COR-L47 (cell line): ENCODE data around the gene MBNL1.
A peak's percentile ranks its signal among the peaks of the same experiment; 100 is the strongest.
"Not testable (repeated sequence)": the region's sequence is repeated elsewhere in the genome, so short reads cannot be mapped to it uniquely, and the experiment has no call there.

Source experiments
- DNase-seq: peaks from one replicate; lab custom pipeline; 2025; lab: John Stamatoyannopoulos, UW

The MBNL1 gene

DNA sequence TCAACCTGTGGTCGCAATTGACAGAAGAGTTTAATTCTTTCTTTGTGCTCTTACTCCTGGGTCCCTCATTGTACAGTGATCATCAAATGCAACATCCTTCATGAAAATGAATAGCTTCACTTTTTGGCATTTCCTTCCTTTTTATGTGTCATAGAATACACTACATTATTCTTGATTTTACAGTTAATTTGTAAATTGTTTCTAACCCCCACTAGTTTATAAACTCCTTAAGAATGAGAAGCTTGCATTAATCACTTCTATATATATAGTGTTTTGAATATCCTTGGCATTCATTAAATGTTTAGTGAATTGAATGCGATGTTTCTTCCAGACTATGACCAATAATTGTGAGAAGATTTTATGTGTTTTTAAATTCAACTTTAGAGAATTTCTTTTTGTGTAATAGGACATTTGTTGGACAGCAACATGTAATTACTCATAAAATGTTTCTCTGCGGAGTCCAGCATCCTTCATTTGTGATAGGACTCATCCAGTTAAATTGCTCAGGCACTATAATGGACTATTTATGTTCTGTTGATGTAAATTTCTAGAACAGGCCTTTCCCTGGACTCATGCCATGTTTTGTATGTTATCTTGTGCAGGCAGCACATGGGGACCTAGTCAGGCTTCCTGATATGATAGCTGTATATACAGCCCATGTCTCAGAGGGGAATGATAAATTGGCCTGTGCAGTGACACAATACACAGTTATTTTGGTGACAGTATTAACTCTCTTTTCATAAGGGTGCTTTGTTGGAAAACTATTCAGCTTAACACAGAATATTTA, 51.3 kb downstream of the MBNL1 start:
- peak; percentile 25 for DNase-seq

DNA sequence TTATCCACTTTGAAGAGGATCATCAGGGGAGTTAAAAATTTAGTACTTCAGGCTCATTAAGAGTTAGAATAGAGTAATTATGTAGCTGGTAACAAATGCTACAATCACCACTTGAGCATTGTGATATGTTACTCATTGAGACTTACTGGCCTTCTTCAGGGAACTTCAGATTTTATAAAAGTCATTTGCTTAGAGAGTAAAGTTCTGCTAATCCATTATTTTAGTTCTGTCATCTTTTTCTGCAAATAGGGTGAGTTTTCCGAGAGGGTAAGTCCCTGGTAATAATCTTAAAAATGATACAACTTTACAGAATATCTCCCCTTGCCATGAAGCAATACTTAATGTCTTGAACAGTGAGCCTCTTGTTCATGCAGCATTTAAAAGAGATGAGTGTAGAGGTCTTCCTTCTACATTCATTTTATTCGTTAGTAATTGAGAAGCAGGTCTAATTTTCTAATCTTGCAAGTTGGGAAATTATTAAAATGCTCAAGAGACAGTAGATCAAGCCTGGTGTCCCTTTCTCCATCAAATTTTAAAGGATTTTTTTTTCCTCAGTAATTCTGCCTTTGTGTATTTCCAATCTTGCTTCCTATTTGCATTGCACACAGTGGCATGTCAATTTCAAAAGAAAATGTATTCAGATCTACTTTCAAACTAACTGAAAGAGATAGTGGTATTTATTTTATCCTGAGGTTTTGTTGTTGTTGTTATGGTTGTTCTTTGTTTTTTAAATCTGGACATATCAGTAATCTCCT, 52.6 kb downstream of the MBNL1 start:
- no peak for DNase-seq

DNA sequence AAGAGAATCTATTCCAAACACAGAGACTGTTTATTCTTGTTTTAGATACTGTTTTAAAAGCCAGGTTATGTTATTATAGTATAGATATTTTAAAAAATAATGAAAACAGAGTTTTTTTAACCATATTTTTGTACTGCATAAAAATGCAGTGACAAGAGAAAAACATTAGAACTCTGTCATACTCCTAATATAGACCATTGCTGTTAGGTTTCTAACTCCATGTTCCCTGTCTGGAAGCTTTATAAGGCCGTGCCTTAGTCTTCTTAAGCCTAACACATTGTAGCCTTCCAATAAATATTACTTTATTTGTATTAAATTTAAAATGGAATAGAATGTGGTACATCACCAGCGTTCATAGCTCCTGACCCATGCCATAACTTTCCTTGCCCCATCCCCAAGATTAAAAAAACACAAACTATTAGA, 53.2 kb downstream of the MBNL1 start:
- no peak for DNase-seq

DNA sequence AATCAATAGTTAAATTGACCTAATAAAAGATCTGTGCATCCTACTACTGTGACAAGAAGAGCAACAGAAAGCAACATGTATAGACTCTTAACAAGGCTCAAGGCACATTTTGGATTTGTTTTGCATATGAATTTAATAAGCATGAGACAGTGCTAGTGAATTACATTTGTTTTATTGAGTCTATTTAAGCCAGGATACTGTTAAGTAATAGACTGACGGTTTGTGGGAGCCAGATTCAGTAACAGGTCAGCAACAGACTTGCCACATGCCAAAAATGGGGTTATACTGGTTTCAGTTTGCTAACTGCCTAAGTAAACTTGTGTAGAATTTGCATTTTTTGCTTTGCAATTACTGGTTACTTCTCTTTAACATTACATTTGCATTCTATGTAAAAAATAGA, 54.0 kb downstream of the MBNL1 start:
- DNase-seq, result no peak

DNA sequence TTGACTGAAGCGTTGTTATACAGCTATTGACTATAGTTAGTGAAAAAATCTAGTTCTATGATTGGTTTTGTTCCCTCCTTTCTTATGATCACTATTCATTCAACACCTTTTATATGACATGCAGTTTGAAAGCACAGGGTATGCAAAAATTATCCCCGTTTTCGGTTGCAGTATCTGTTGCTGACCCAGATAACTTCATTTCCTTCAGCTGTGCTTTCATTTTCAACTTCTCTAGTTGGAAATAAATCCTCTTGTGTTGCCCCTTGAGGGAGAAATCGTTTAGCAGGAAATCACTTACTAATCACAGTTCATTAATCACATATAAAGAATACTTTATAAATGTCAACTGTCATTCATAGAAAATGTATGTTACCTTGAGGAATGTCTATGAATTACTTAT, 55.1 kb downstream of the MBNL1 start:
- DNase-seq, result no peak

DNA sequence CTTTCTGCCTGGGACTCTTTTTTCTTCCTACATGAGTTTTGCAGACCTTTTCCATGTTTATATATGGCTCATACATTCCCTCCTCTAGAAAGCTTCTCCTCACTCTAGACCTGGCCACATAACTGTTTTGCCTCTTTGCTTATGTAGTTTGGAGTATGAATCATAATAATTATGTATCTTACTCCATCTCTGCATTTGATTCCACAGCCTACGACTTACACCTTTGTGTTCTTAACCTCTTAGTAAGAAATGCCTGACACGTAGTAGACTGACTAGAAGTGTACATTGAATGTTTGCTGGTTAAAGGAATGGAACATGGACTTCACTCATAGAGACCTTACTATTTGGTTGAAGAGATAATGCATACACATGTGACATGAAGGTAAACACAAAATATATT, 56.4 kb downstream of the MBNL1 start:
- DNase-seq, result no peak

DNA sequence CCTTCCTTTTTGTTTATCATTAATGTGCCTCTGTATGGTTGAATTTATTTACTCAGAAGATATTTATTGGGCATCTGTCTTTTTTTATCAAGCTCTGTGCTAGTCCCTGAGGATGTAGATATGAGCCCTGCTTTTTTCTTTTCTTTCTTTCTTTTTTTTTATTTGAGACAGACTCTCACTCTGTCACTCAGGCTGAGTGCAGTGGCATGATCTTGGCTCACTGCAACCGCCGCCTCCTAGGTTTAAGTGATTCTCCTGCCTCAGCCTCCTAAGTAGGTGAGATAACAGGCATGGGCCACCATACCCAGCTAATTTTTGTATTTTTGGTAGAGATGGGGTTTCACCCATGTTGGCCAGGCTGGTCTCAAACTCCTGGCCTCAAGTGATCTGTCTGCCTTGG, 58.5 kb downstream of the MBNL1 start:
- DNase-seq, result no peak

DNA sequence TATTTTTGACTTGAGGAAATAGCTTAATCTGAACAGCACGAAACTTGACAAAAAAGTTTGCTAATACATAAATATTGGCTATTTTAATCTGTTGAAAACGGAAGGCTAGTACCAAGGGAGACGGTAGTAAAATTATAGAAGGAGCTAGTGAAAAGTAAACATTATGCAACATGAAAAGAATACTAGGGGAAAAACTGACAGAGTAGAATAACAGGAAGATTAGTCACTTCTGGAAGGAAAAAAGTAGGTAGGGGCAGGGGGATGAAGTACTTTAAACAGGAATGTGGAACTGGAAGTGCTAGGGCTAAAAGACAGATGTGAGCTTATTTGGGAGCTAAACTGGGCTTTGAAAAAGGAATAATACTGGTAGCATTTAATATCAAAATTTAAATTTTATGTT, 60.1 kb downstream of the MBNL1 start:
- no peak for DNase-seq

DNA sequence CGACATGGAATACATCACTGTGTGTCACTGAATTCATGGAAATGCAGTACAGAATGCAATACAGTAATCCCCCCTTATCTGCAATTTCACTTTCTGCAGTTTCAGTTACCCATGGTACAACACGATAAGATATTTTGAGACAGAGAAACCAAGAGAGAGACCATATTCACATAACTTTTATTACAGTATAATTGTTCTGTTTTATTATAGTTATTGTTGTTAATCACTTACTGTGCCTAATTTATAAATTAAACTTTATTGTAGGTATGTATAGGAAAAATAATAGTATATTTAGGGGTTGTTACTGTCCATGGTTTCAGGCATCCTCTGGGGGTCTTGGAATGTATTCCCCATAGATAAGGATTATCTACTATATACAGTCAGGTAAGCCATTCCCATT, 61.8 kb downstream of the MBNL1 start:
- DNase-seq, result no peak

DNA sequence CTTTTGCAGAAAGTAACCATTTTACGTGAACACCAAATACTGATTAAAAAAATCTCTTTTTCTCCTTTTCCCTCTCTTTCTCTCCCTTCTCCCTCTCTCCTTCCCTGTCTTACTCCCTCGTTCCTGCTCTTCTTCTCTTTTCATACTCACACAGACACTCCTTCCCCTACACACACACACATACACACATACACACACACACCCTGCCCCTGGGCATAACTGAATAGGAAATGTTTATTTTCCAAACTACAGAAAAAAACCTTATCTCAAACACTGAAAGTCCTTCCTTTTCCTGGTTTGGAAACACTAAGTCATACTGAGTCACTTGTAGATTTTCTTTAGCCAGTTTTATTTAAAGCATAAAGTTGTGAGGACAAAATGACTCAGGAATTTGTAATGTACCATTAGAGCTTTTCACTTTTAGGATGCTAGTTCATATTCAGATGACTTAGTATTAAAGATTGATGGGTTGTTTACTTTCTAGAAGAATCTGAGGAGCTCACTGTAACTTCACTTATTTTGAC, 62.4 kb downstream of the MBNL1 start:
- no peak for DNase-seq

DNA sequence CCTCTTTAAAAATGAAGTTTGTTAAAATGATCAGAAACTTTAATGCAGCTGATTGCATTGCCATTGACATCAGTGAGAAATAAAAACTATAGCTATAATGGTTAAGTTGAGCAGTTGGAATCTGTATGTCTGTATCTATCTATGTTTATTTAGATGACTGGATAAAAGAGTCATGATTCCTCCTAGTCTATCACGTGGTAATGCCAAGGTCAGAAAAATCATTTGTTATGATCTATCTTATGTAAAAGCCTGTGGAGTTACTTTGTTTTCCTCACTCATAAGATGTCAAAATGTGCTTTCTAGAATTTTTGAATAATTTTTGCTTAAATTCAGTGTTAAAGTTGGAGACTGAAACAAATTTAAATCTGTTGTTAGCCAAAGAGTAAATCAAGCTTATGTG, 63.3 kb downstream of the MBNL1 start:
- DNase-seq, result no peak

DNA sequence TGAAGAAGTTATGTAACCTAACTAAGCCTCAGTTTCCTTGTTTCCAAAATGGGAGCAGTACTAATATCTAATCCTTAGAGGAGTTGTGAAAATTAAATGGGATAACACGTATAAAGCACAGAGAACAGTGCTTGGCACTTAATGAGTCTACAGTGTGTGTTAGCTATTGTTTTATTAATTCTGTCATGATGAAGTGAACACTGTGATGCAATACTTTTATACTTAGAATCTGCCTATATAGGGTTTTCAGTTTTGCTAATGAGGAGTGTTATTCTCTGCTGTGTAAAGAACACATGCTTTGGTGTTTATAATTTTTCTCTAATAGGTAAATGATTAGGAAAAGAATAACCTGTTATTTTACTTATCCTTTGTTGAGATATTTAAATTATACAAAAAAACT, 65.2 kb downstream of the MBNL1 start:
- no peak for DNase-seq

DNA sequence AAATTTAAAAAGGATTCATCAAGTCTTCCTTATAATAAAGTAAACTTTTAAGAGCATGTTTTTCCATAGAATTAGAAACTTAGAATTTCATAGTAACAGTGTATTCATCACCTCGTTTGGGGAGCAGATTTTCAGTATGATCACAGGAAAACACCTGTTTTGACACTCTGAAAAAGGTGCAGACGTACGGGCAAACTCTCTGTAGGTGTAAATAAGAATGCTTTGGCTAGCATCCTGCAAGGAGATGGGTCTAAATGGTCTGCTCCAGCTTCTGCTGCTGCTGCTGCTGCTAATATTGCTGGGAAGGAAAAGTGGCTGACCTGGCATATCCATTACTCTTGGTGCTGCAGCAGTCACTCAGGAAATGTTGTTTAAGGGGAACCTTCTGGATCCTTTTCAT, 66.0 kb downstream of the MBNL1 start:
- no peak for DNase-seq

DNA sequence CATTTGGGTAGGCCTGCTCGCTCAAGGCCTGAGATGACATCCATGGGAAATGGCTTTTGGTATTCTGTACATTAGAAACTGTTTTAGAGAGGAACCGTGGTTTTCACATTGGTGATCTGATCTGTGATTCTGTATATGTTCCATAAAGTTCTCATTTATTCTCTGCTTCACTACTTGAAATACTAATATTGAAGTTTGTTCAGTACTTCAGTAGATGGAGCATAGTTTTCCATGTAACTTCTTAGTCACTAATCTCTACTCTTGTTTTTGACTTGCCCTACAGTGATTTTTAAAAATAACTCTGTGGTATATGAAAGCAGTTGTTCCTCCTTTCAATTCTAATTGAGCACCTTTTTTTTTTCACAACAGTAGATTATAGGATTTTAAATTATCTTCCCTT, 66.5 kb downstream of the MBNL1 start:
- DNase-seq, result no peak

DNA sequence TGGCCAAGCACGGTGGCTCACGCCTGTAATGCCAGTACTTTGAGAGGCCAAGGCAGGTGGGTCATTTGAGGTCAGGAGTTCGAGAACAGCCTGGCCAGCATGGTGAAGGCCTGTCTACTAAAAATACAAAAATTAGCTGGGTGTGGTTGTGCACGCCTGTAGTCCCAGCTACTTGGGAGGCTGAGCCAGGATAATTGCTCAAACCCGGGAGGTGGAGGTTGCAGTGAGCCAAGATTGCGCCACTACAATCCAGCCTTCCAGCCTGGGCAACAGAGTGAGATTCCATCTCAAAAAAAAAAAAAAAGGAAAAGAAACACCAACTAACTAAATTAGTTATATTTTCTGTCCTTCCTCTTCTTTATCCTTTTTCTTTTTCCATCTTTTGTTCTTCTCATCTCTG, 68.6 kb downstream of the MBNL1 start:
- DNase-seq, result not testable (repeated sequence)

DNA sequence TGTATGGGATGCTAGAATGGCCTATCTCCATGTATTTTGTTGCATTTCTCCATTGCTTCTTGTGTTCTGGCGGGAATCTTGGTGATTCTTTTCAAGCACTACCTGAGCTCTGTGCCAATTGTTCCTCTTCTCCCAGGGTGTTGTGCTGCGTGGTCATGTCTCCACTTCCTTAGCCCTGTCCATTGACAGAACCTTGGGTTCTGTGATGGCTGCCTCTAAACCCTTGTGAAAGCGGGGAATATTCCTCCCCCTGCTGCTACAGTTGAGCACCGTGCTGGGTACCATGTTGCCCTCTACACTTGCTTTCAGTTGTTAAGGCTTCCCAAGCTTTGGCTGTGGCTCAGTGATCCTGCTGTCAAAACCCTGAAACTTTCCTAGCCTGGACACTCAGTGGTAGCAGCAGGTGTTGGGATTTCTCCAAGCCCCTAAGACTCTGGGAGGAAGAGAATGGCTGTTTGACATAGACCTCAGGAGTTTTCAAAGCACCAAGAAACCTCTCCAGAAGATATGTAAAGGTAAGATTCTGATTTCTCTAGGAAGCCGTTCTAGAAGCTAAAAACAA, 69.5 kb downstream of the MBNL1 start:
- no peak for DNase-seq

DNA sequence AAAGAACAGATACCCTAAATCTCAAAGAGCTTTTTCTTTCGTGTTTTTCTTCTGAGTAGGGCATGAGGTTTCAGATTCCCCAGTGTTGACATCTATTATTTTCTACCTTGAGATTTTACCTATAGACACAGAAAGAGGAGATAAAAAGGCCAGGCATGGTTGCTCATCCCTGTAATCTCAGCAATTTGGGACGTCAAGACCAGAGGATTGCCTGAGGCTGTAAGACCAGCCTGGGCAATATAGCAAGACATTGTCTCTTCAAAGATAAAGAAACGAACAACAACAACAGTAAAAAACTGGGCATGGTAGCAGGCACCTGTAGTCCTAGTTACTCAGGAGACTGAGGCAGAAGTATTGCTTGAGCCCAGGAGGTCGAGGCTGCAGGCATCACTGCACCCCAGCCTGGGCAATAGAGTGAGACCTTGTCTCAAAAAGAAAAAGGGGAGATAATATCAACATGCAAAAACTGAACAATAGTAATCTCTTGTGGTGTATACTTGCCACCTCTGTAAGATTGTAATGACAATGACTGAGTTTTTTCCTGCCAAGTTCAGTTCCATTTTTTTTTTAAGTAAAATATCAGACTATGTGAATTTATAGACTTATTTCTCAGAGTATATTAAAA, 71.3 kb downstream of the MBNL1 start:
- DNase-seq, result no peak

DNA sequence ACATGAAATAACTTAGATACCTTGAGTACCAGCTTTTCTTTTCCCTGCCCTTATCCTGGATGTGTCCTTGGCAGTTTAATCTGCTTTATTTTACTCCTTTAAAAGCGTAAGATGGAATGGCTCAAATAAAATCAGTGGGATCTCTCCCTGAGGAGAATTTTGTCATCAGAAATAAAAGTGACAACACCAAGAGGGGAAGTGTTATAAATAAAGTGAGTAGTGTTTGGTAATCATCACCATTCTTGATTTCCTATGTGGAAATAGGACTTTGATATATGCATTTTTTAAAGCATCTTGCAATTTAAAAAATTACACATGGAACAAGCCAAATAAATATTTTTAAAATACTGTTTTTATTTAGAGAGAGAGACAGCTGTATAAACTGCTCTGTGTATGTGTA, 76.5 kb downstream of the MBNL1 start:
- DNase-seq, result no peak

DNA sequence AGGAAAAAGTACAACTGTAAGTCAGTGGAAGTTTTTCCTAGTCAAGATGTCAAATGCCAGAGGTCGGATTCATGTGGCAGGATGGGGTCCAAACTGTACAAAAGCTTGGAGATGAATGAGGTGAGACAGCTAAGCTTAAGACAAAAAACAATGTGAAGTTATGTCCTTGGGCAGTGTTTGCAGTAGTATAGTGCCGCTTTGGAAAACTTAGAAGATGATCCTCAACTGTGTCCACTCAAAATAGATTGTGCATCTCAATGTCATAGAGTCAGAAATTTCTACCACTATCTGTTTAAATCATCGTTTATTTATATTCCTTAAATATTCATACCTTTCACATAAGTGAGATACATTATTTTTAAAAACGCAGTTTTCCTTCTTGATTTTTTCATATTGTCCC, 77.3 kb downstream of the MBNL1 start:
- DNase-seq, result no peak

DNA sequence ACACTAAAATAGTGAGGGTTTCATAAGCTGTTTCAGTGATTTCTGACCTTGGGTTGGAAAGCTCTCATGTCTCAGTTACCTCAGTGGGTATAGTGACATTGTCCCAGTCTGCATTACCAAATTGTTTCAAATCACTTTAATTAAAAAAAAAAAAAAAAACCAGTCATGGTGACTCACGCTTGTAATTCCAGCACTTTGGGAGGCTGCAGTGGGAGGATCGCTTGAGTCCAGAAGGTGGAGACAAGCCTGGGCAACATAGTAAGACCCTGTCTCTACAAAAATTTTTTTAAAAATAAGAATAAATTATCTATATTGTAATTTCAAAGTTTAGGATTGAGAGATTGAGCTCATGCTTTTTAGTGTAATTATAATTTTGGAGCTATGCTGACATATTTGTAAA, 78.0 kb downstream of the MBNL1 start:
- no peak for DNase-seq

DNA sequence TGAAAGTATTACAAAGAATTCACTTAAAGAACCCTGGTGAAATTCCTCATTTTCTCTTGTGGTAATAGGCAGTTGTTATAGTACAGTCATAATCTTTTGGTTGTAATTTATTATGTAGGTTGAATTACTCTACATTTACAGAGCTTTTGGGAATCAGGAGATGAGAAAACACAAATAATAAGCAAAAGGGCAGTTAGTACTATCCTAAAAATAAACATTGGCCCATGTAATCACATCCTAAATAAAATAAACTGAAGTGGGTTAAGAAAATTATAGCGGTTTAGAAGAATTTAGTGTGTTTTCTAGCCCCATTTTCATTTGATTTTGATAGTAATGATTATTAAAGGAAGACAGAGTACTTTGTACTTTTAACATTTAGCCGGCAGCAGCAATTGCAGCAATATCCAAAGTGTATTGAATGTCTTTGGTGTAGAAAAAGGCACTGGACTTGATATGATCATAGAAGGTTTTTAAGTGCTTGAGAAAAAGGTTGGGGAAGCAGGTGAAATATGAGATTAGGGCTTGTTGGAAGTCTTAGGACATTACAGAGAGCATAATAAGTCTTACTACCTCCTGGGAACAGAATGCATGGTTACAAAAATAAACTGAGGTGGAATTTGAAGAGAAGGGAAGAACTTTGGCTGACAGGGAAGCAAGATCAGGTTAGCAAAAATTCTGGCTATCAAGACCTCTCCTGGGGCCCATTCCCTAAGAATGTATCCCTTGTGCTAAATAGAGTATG, 79.9 kb downstream of the MBNL1 start:
- no peak for DNase-seq

DNA sequence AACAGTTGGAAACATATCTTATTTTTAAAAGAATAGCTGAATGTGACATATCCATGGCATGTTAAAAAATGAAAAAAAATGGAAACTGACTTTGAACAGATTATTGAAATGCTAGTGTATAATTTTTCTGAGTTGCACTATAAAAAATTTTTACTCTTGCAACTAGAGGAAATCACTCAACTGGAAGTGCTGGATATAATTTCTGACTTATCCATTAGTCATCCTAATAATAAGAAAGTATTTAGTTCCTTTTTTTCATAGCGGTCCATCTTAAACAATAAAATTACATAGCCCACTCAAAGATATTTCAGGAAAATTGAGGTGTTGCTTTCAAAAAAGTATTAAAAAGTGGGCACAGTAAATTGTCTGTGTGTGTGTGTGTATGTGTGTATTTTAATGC, 80.7 kb downstream of the MBNL1 start:
- no peak for DNase-seq
